Activated B cell treated with CpG ODN at 0.5 μM for 24 hours (primary cell): Measurements from ENCODE around the gene CYB5R3. TPM values are rescaled to one million over a fixed set of nuclear protein-coding genes. Genes with fewer than 3 reads are reported as not detected.
A peak's percentile ranks its signal among the peaks of the same experiment; 100 is the strongest.

Experiments used
- ATAC-seq: fragments of 200-7000 bp; cut with Tn5 transposase; one replicate; pipeline ENCODE4 v1.10.0; 2021; ENCODE audit warnings: low read depth, mild to moderate bottlenecking, moderate library complexity
- CTCF ChIA-PET: fragments of 350-600 bp; sonication (Branson Sonifier 250); formaldehyde crosslinking; loops from one replicate; lab custom pipeline; 2021; ENCODE audit warnings: antibody characterized with exemption; lab: Charles Lee
- POLR2A ChIA-PET: fragments of 350-600 bp; sonication (Branson Sonifier 250); formaldehyde crosslinking; loops from one replicate; lab custom pipeline; 2021; ENCODE audit warnings: antibody characterized with exemption; lab: Charles Lee
- DNase-seq: peaks from one replicate; pipeline ENCODE4 v3.0.0; 2022
- H3K27ac Mint-ChIP-seq: one replicate; pipeline ENCODE4 v1.8.0; 2020; ENCODE audit warnings: mixed read lengths
- H3K27me3 Mint-ChIP-seq: one replicate; pipeline ENCODE4 v1.8.0; 2021; ENCODE audit warnings: mixed read lengths
- H3K36me3 Mint-ChIP-seq: one replicate; pipeline ENCODE4 v1.8.0; 2021; ENCODE audit warnings: low read depth, mixed read lengths
- H3K4me1 Mint-ChIP-seq: one replicate; pipeline ENCODE4 v1.8.0; 2021; ENCODE audit warnings: mixed read lengths
- H3K4me3 Mint-ChIP-seq: one replicate; pipeline ENCODE4 v1.8.0; 2020; ENCODE audit warnings: mild to moderate bottlenecking, mixed read lengths
- H3K9me3 Mint-ChIP-seq: one replicate; pipeline ENCODE4 v1.8.0; 2020; ENCODE audit warnings: mixed read lengths
- CTCF ChIP-seq: fragments of 200-600 bp; IDR thresholded peaks from one replicate; pipeline ENCODE4 v1.8.0; 2022; ENCODE audit warnings: antibody characterized with exemption, mild to moderate bottlenecking
- intact Hi-C: fragments of 100-400 bp; cut with micrococcal nuclease; formaldehyde crosslinking; loops from one replicate; pipeline ENCODE4 v1.15.1; 2024
- total RNA-seq: library from RNA; stranded (reverse); gene quantifications from 2 replicates; pipeline ENCODE4 v1.2.3, GENCODE V29; 2022

Gene CYB5R3
- total RNA-seq, 1 donor from 2014 or later, result 91.7 TPM

GRCh38 chr22:42639541-42640241, 9.5 kb downstream of the CYB5R3 start:
- H3K9me3 Mint-ChIP-seq, result no peaks in the 10 kb centered on the region
- peaks cover 21% of the 10 kb centered on the region for H3K36me3 Mint-ChIP-seq
- ChIA-PET CTCF (interaction anchor here (1.5 kb wide), 1 partner anchor 16 kb away, joined by 3 read pairs; no protein-coding TSS in a partner anchor), POLR2A (interaction anchor here (0.6 to 2.7 kb wide), 4 partner anchors 10 to 859 kb away, joined by 3 to 13 read pairs (median 8); partner anchors contain the start of genes CYB5R3 and POLDIP3)
- no peak for TF ChIP-seq CTCF
- H3K4me1 Mint-ChIP-seq, result peaks cover 35% of the 10 kb centered on the region
- intact Hi-C loops, result no loop called here
- DNase-seq (no peak), ATAC-seq (no peak)
- no peak overlapping the region for H3K4me3 Mint-ChIP-seq
- H3K27me3 Mint-ChIP-seq, result no peaks in the 10 kb centered on the region
- H3K27ac Mint-ChIP-seq, result peak overlapping the region; percentile 53

- intact Hi-C loops, result no loop called here
- Mint-ChIP-seq H3K27me3 (no peaks in the 10 kb centered on the region), H3K4me1 (peaks cover 16% of the 10 kb centered on the region), H3K9me3 (no peaks in the 10 kb centered on the region), H3K27ac (no peak overlapping the region), H3K4me3 (no peak overlapping the region), H3K36me3 (peaks cover 40% of the 10 kb centered on the region)
- TF ChIP-seq CTCF, result no peak
- ChIA-PET POLR2A (interaction anchor here (0.6 to 1.3 kb wide), 3 partner anchors 10 to 378 kb away, joined by 3 to 5 read pairs (median 3); partner anchors contain the start of gene PACSIN2), CTCF (interaction anchor here (1.0 to 3.3 kb wide), 3 partner anchors 16 to 182 kb away, joined by 3 to 14 read pairs (median 4); no protein-coding TSS in a partner anchor)
- ATAC-seq (no peak), DNase-seq (no peak)
Observed at GRCh38 chr22:42637555-42637954, 11.6 kb downstream of the CYB5R3 start.

- H3K9me3 Mint-ChIP-seq, result no peaks in the 10 kb centered on the region
- H3K4me3 Mint-ChIP-seq, result no peak overlapping the region
- no peaks in the 10 kb centered on the region for H3K27me3 Mint-ChIP-seq
- H3K27ac Mint-ChIP-seq, result no peak overlapping the region
- CTCF ChIA-PET, result interaction anchor here (1.1 to 3.3 kb wide), 3 partner anchors 15 to 183 kb away, joined by 3 to 14 read pairs (median 4); no protein-coding TSS in a partner anchor
- DNase-seq, result no peak
- H3K4me1 Mint-ChIP-seq, result peaks cover 15% of the 10 kb centered on the region
- ATAC-seq, result no peak
- POLR2A ChIA-PET, result interaction anchor here (1.3 kb wide), 1 partner anchor 21 kb away, joined by 3 read pairs; no protein-coding TSS in a partner anchor
- TF ChIP-seq CTCF, result no peak
- peaks cover 50% of the 10 kb centered on the region for H3K36me3 Mint-ChIP-seq
- intact Hi-C loops, result no loop called here
Observed at GRCh38 chr22:42636506-42636905, 12.7 kb downstream of the CYB5R3 start.

- H3K27me3 Mint-ChIP-seq, result no peaks in the 10 kb centered on the region
- peaks cover 55% of the 10 kb centered on the region for H3K36me3 Mint-ChIP-seq
- peaks cover 9% of the 10 kb centered on the region for H3K4me1 Mint-ChIP-seq
- no peak overlapping the region for H3K4me3 Mint-ChIP-seq
- intact Hi-C loops, result no loop called here
- POLR2A ChIA-PET, result no interaction called here
- DNase-seq, result no peak
- TF ChIP-seq CTCF, result no peak
- H3K27ac Mint-ChIP-seq, result no peak overlapping the region
- H3K9me3 Mint-ChIP-seq, result no peaks in the 10 kb centered on the region
- no peak for ATAC-seq
- CTCF ChIA-PET, result interaction anchor here (3.3 kb wide), 1 partner anchor 14 kb away, joined by 14 read pairs; no protein-coding TSS in a partner anchor
Observed at GRCh38 chr22:42635531-42635930, 13.7 kb downstream of the CYB5R3 start.

- intact Hi-C loops, result no loop called here
- ATAC-seq (no peak), DNase-seq (no peak)
- no peaks in the 10 kb centered on the region for H3K27me3 Mint-ChIP-seq
- no peak for TF ChIP-seq CTCF
- H3K9me3 Mint-ChIP-seq, result no peaks in the 10 kb centered on the region
- no peaks in the 10 kb centered on the region for H3K4me1 Mint-ChIP-seq
- H3K27ac Mint-ChIP-seq, result no peak overlapping the region
- peaks cover 77% of the 10 kb centered on the region for H3K36me3 Mint-ChIP-seq
- ChIA-PET CTCF (no interaction called here), POLR2A (interaction anchor here (1.6 kb wide), 1 partner anchor 18 kb away, joined by 3 read pairs; the partner anchor contains the start of gene POLDIP3)
- H3K4me3 Mint-ChIP-seq, result no peak overlapping the region
Observed at GRCh38 chr22:42633013-42633412, 16.2 kb downstream of the CYB5R3 start.
